Tongue (tissue), 2 donors: Measurements from ENCODE around the gene GPC3. TPM values are rescaled to one million over a fixed set of nuclear protein-coding genes. Genes with fewer than 3 reads are reported as not detected.

Experiments used
- DNase-seq: peaks from one replicate; pipeline ENCODE4 v3.0.0-alpha.2; 2015
- total RNA-seq: library from RNA; depleted of rRNA; stranded (reverse); fragments of >200 nt; gene quantifications from one replicate; pipeline ENCODE4 v1.2.3, GENCODE V29; 2014

The GPC3 gene
- total RNA-seq, 1 donor from 2014 or later = 220 TPM

DNA sequence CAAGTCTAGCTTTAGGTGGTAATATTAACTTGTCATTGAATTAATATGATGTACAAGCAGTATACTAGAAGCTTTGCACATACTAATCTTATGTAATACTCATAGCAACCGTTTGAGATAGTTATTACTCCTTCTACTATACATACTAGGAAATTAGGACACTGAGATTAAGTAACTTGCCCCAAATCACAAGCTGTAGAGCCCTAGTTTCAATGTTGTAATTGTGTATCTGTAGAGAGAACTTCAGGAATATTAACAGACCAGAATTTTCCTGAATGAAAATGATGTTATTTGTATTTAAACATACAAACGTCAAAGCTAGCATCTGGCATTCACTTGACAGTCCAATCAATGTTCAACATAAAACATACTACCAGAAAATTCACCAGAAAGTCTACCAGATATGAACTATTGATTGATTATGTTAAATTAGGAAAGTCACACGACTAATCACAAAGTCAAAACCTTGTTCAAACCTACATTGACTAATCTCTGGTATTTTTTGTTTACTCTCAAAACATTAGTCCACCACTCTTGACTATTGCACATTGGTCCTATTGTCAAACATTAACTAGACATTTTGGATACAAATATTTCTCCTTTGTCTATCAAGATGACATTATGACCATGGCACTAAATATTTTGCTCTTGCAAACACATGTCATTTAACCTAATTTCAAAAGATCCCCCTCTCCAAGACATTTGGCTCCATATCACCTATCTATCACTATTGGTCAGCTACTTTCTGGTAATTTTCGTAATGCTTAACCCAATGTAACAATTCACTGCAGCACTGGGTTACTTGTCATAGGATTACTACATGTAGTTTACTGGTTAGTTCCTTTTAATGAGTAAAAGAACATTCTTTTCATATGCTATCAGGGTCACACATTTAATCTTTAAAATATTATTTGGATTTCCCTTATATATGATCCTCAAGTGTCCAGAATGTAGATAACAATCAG, 100.7 kb downstream of the GPC3 start:
- no peak for DNase-seq

DNA sequence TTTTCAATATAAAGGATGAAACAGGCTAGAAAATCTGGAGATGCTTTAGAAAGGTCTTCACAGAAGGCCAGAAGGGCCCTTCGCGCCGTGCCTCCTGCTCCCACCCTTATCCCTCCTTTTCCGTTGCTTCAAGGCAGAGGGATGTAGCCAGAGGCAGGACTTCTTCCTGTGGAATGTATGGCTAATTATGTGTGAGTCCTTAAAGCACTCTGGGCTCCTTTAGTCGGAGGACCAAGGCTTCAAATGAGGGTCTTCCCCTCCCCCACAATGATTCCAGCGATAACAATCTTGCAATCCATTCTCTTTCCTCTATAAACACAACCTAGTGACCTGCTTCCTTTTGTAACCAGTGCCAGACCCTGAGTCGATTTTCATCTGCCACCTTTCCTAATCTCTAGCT, 103.5 kb downstream of the GPC3 start:
- DNase-seq = no peak

DNA sequence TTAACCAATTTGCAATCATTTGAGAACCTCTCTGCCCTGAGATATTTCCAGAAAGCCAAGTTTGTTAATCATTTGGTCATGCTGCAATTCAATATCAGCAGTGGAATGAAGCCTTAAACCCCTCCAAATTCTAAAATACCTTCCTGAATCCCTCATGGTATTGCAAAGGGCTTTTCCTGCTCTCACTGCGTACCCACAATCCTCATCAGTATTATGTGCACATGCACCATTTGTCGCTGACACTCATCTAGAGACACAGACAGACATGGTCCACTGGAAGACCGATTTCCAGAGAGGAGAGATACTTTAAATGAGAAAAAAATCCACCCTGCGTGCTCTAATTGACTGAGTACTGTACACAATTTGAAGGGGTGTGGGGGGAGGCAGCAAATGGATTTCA, 104.4 kb downstream of the GPC3 start:
- peak; percentile 84 for DNase-seq

DNA sequence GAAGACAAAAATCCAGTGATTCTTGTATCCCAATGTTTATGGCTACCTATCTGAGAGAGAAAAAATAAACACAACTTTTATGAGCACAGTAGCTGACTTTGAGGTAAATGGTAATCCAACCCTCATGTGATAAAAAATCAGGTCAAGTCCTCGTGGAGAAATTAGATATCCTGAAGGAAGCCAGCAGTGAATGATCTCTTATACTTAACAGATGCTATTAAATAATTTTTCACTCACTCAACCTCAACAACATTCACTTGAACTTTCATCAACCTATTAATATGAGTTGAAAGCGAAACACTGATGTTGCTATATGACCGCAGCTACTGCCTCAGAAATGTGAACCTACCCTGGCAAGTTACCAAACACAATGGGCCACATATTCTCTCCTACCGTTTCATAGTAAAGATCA, 105.4 kb downstream of the GPC3 start:
- DNase-seq = peak; percentile 49

DNA sequence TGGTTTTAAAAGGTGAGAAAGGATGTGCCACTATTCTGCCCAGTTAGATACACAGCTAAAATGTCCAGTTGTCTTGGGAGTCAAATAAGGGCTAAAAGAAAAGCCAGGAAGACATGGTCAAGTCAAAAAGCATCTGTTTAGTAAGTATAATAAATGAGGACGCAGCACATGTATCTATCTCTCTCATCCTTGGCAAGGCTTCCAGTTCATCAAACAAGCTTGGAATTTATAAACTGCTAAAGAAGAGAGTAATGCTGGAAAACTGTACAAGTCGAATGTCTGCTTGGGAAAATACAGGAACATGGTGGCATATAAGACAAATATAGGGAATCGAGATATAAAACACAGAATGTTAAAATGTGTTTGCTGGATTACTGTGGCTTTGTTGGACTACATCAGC, 106.7 kb downstream of the GPC3 start:
- no peak for DNase-seq

DNA sequence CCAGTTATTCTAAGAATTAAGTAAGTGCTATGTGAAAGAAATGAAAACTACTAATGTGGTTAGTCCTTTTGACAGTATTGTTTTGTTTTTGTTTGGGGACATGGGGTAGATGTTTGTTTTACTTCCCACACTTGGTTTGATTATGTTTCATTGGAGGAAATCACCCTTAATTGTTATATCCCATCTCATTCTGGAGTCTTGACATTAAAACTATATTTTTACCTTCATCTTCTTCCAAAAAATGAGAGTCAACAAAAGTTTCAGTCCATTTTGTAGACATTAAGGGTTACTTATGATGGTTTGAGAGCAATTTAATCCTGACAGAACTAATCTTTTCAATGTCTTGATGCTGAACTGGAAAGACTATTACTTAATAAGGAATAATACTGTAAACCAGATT, 108.7 kb downstream of the GPC3 start:
- DNase-seq = no peak

DNA sequence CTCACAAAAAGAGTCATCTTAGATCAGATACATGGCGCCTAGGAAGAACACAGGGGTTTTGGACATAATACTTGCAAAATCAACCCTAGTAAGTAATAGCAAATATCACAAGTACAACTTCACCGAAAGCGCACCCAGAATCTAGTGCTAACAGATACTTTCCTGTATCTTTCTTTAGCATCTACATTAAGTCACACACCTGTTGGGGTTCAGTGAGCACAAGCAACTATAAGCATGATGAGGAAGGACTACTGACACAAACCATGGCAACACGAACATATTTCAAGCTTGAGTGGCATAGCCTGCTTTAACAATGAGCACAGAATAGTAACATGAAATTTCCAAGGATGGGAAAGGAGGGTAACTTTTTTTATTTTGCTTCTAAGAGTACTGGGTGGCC, 116.1 kb downstream of the GPC3 start:
- no peak for DNase-seq

DNA sequence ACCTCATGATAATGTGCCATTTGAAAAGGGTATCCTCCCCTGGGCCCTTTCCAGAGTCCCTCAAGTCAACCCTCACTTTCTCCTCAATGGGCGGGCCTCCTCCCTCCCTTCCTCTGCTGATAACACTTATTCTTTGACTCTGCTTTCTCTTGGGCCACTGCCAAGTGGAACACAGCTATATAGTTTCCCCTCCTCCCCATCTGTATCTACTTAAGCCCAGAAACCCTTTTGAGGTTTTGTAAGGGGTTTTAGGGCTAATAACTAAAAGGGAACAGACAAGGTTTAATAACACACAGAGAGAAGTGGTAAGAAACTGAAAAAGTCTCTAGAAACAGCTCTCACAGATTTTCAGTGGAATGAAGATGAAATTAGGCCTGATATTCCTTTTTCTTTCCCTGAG, 116.7 kb downstream of the GPC3 start:
- no peak for DNase-seq

DNA sequence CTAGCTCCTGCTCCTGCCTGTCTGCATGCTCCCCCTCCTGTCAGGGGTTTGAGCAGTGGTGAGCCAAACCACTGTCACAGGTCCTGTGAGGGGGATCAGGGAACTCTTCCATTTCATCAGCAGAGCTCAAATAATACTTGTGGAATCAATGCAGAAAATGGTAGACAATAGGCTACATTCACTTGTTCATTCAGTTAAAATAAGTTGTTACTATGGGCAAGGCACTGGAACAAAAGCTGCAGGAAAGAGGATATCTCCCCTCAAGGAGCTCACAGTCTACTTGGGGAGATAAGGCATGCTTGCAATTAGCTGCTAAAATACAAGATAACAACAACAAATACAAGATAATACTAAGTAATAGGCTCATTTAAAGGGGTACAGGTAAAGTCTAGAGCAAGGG, 117.1 kb downstream of the GPC3 start:
- DNase-seq = no peak

DNA sequence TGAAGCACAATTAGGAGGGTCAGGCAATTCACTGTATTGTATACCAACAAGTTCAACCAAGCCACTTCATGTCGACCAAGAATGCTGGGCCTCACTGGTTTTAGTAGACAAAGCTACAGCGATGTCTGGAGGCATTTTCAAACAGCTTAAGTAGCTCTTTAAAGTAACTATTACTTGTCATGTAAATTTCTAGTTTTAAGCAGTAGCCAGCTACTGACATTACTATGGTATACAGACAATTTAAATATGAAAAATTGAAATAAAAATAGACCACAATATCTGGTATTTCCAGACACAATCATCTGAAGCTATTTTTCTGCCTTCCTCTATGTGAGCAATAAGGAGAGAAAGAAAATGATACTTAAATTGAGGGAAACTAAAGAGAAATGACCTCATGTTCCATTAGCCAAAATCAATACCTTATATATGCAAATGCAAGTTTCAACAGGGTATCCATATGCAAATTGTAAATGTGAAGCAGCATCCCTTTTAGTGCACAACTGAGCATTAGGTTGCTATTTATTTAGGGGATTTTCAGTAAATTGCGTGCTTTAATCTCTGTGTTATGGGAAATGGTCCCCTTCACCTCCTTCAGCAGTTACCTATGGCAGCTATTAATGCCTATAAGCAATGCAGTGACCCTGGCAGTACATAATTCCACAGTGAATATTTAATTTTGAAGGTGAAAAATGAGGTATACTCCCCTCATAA, 119.5 kb downstream of the GPC3 start:
- DNase-seq = no peak

DNA sequence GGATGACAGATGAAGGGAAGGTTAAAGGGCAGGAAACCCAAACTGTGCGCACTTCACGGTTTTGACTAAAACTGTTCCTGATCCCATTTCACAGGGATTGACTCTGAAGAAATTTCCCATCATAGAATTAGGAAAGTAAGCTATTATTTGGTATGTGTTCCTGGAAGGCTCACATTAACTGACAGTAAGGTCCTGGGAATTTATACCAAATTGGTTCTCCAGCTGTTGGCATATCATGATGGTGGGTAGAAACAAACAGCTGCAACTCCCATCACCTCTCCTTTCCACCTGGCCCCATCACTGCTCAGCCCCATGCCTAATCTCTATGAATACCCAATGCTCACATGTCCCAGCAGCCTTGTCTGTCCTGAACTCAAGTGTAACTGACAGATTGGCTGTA, 121.2 kb downstream of the GPC3 start:
- peak; percentile 79 for DNase-seq

DNA sequence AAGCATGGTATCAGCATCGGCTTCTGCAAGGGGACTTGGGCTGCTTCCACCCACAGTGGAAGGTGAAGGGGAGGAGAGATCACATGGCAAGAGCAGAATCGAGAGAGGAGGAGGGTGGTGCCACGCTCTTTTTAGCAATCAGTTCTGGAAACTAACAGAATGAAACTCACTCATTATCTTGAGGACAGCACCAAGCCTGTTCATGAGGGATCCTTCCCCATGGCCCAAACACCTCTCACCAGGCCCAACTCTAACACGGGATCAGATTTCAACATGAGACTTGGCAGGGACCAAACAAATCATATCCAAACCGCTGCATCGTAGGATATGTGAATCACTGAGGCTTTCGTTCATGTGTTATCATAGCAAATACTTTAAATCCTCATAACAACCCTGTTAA, 125.5 kb downstream of the GPC3 start:
- peak; percentile 69 for DNase-seq

DNA sequence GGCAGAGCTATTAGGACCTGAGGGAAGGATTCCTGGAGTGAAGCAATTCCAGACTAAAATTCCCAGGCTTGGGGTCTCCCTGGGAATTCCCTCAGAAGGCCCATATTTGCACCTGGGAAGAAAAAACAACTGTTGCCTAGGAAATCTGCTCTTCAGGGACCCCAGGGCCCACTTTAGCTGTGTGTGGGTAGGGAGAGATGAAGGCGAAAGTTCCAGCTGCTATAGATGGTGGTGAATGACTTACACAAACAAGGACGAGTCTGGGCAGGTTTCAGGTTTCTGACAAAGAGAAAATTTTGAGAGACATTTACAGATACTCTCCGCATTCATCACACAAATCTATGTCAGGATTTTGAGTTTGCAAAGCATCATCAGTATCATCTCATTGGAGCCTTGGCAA, 126.1 kb downstream of the GPC3 start:
- peak; percentile 32 for DNase-seq

DNA sequence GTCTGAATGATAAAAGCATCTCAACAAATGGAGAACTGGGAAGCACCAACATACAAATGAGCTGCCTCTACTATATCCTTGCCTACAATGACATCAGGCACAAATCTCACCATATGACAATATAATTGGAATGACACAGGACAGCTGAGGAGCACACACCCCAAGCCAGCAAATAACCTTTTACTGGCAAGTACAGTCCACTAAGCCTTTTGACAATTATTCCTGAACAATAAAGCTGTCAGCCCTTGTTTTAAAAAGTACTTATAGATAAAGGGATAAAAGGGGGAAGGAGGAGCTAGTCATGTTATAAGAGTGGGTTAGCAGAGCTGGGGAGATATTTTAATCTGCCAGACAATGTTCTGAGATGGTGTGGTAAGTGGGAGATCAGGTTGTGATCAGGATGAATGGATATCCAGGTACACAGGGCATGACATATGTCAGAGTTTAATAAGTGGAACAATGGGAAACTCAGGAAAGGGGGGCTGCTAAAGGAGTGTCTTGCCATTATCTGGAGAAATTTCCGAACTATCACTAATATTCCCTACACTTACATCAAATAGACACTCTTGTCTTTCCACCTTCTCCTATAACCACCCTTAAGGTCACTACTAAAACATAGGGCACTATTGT, 127.6 kb downstream of the GPC3 start:
- DNase-seq = no peak

DNA sequence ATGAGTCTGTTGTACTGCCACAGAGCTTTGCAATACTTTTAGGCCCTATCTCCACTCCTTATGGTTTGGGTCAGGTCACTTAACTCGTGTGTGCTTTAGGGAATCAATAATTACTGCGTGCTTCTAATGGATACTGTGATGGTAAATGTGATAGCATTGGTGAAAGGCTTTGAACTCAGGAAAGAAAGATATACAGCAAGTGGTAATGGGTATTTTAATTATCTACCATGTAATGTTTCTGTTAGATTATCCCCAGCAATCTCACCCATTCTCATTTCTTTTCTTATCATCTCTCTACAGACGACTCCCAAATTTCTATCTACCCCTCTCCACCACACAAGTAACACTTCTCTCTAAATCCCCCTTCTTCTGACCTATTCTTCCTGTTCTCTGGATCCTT, 128.6 kb downstream of the GPC3 start:
- DNase-seq = no peak

DNA sequence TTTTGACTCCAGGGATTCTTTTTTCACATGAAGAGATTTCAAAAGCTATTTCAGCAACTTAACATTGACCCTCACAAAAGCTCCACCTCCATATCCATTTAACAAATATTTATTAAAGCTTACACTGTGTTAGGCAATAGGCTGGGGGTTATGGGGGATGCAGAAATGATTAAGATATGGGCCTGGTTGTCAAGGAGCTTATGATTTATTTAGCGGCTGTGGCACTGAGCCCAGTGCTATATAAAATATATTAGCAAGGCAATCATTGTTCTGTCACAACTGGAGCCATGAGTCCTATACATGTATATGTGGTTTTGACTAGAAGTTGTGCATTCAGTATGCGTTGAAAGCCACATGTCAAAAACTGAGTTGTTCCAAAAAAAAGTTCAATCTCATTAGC, 131.1 kb downstream of the GPC3 start:
- DNase-seq = no peak

DNA sequence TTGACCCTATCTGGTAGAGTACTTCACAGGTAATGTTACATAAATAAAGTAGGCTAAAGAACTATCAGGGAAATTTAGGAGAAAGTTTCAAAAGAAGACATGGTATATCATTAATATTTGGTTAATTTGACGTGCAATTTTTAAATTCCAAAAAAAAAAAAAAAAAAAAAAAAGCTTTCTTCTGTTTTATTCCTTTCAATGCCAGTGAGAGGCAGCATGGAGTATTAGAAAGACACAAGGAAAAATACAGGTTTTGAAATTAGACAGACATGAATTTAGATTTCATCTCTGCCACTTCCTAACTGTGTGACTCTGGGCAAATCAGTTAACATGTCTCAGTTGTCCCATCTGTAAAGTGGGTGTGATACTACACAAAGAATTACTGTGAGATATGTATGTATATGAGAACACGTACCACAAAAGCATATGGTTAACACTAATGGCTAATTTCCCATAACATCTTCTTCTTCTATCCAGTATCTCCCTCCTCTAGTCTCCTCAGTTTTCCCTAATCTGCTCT, 132.5 kb downstream of the GPC3 start:
- DNase-seq = no peak

DNA sequence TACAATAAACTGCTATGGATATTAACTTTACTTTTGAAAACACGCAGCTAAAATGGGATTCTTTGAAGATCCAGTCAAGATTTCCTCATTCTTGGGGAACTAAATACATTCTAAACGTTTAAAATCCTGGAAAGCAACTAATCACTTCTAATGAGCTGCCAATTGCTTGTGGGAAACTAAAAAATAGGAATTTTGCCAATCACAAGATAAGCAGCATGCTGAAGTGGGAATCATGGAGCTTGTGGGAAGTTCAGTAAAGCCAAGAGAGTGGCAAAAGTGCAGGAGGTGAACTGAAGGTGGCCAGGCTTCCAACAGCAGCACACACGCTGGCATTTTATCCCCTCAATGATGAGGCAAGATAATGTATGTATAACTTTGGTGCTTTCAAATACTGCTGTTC, 133.0 kb downstream of the GPC3 start:
- DNase-seq = no peak

DNA sequence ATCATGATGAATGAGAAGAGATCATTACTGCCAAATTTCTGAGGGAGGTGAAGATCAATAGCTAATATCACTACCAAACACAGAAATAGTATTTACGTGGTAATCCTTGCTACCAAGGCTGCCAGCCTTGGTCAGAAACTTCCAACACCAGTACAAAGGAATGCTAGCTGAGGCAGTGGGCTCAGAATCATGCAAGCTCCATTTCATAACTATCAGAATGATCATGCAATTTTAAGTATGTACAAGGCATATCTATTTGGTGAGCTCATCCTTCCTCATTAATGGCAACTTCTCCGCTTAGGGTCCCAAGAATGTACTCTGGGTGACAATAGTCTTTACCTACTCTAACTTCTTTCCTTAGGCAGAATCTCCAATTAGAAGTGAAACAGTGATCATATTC, 135.0 kb downstream of the GPC3 start:
- no peak for DNase-seq

DNA sequence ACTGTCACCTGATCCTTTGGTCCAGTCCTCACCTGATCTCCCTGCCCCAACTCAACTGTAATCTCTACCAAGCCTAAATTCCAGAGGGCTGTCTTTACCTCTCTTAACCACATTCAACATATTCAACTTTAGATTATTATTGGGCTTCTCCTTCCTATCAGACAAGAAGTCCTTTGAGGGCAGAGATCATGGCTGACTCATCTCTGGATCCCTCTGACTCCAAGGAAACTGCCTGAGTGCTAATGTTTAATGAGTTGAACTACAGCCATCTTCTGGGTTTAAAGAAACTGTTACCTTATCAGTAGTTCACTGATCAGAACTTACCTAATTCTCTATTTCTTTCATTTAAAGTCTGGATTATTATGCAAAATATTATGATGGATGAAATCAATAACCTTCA, 135.7 kb downstream of the GPC3 start:
- no peak for DNase-seq

DNA sequence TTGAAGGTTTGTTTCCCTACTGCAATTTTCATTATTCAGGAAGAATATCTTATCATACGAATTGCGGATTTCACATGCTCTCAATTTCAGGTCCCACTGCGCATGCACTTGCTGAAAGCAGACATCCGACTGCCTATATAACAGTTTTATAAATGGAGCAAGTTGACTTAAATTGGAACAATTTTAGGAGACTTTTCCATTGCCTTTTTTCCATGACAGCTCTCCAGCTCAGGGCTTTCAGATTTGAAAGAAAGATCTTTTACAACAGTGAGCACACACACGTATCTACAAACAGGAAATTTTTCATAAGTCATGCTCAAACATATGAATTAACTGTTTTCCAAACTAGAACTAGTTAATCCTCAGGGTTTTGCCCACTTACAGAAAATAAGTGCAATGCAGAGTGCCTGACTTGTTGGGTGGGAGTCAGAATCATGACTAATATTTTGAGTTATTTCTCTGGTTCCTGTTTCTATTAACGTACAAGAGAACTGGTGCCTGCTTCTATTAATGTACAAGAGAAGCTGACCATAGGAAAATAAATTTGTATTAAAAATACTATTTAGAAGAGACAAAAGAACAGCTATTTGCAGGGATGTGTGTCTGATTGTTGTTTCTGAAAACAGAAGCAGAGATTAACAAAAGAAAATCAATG, 137.9 kb downstream of the GPC3 start:
- no peak for DNase-seq

DNA sequence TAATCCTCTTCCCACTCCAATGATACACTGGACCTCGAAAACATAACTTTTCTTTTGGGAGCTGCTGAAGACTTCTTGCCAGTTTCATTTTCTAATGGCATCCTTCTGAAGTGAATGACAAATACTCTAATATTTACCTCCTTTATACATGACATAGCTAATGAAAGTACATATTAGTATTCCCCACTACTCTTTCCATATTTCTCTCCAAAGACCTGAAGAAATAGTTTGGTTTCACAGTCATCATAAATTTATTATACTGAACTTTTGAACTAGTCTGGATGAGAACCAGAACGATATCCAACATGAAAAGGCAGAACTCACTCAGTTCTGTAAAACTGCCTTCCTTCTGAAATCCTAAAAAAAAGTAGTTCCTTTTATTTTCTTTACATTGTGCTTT, 139.1 kb downstream of the GPC3 start:
- DNase-seq = no peak
